Mesenchymal stem cell (in vitro differentiated cells and primary cell): ENCODE results near the gene SCPEP1.

Experiments
- DNase-seq: peaks from one replicate; pipeline ENCODE4 v3.0.0-alpha.2; 2013
- H2AFZ ChIP-seq: one replicate; pipeline ENCODE4 v1.6.1; 2013; ENCODE audit warnings: low read depth, mild to moderate bottlenecking, control low read depth, inconsistent platforms, low read length, moderate library complexity
- H2AK5ac ChIP-seq: 2 replicates; pipeline ENCODE4 v1.6.1; 2013; ENCODE audit warnings: low read length, moderate library complexity, mild to moderate bottlenecking, inconsistent platforms; ENCODE audit not compliant: severe bottlenecking
- H2BK120ac ChIP-seq: one replicate; pipeline ENCODE4 v1.6.1; 2013; ENCODE audit warnings: low read depth, mild to moderate bottlenecking, inconsistent platforms, low read length, moderate library complexity
- H2BK12ac ChIP-seq, 2 experiments: one replicate each; pipeline ENCODE4 v1.6.1; 2013; ENCODE audit warnings: inconsistent platforms in 2 of 2, low read length in 2 of 2, mild to moderate bottlenecking in 2 of 2, moderate library complexity in 2 of 2, control low read depth in 1 of 2
- H2BK15ac ChIP-seq: one replicate; pipeline ENCODE4 v1.6.1; 2013; ENCODE audit warnings: mild to moderate bottlenecking, low read depth, inconsistent platforms; ENCODE audit not compliant: poor library complexity, severe bottlenecking
- H2BK5ac ChIP-seq: 2 replicates; pipeline ENCODE4 v1.6.1; 2013; ENCODE audit warnings: low read depth, mild to moderate bottlenecking, low read length, control low read depth, inconsistent platforms; ENCODE audit not compliant: poor library complexity, severe bottlenecking
- H3K14ac ChIP-seq, 2 experiments: one replicate each; pipeline ENCODE4 v1.6.1; 2013; ENCODE audit warnings: inconsistent platforms in 2 of 2, low read length in 2 of 2, control low read depth in 1 of 2, mild to moderate bottlenecking in 1 of 2, moderate library complexity in 1 of 2
- H3K18ac ChIP-seq, 2 experiments: one replicate each; pipeline ENCODE4 v1.6.1; 2013; ENCODE audit warnings: inconsistent platforms in 2 of 2, low read length in 2 of 2, control low read depth in 1 of 2, low read depth in 1 of 2, mild to moderate bottlenecking in 1 of 2
- H3K23ac ChIP-seq, 2 experiments: one replicate each; pipeline ENCODE4 v1.6.1; 2013; ENCODE audit warnings: inconsistent platforms in 2 of 2, low read length in 2 of 2, mild to moderate bottlenecking in 2 of 2, moderate library complexity in 2 of 2, control low read depth in 1 of 2
- H3K27ac ChIP-seq: 2 replicates; pipeline ENCODE4 v1.5.1; 2013; ENCODE audit warnings: mild to moderate bottlenecking, moderate library complexity, low read length, control low read depth, inconsistent platforms; ENCODE audit not compliant: poor library complexity, severe bottlenecking
- H3K27me3 ChIP-seq, 2 experiments: 2 replicates each; pipeline versions ENCODE4 v1.6.1 to v1.7.0; 2013; ENCODE audit warnings: low read length in 2 of 2, mild to moderate bottlenecking in 2 of 2, moderate library complexity in 2 of 2, control low read depth in 1 of 2, inconsistent platforms in 1 of 2; ENCODE audit not compliant: control insufficient read depth in 1 of 2, insufficient read depth in 1 of 2
- H3K36me3 ChIP-seq, 2 experiments: 2 replicates each; pipeline versions ENCODE4 v1.6.1 to v1.7.0; 2013; ENCODE audit warnings: low read length in 2 of 2, control low read depth in 1 of 2, inconsistent platforms in 1 of 2, low read depth in 1 of 2, mild to moderate bottlenecking in 1 of 2; ENCODE audit not compliant: insufficient read depth in 2 of 2, control insufficient read depth in 1 of 2
- H3K4ac ChIP-seq, 2 experiments: one replicate each; pipeline ENCODE4 v1.6.1; 2013; ENCODE audit warnings: inconsistent platforms in 2 of 2, low read length in 2 of 2, mild to moderate bottlenecking in 2 of 2, moderate library complexity in 2 of 2, control low read depth in 1 of 2, low read depth in 1 of 2
- H3K4me1 ChIP-seq: 2 replicates; pipeline ENCODE4 v1.6.1; 2013; ENCODE audit warnings: low read depth, low read length, control low read depth; ENCODE audit not compliant: control insufficient read depth, insufficient read depth
- H3K4me2 ChIP-seq: 2 replicates; pipeline ENCODE4 v1.6.1; 2013; ENCODE audit warnings: low read length, mild to moderate bottlenecking, inconsistent platforms; ENCODE audit not compliant: poor library complexity, severe bottlenecking
- H3K4me3 ChIP-seq, 2 experiments: 2 replicates each; pipeline versions ENCODE4 v1.5.1 to v1.7.0; 2013; ENCODE audit warnings: low read length in 2 of 2, mild to moderate bottlenecking in 2 of 2, control low read depth in 1 of 2, low read depth in 1 of 2; ENCODE audit not compliant: insufficient read depth in 1 of 2
- H3K79me1 ChIP-seq: replicated peaks from 2 replicates; pipeline ENCODE4 v1.6.1; 2013; ENCODE audit warnings: mild to moderate bottlenecking, control low read depth, low read length, inconsistent platforms; ENCODE audit not compliant: poor library complexity, severe bottlenecking
- H3K9ac ChIP-seq: 2 replicates; pipeline ENCODE4 v1.7.0; 2013; ENCODE audit warnings: mild to moderate bottlenecking, low read length, moderate library complexity
- H3K9me3 ChIP-seq: 2 replicates; pipeline ENCODE4 v1.7.0; 2013; ENCODE audit warnings: mild to moderate bottlenecking, low read length; ENCODE audit not compliant: control insufficient read depth
- H4K8ac ChIP-seq: one replicate; pipeline ENCODE4 v1.6.1; 2013; ENCODE audit warnings: inconsistent platforms, mild to moderate bottlenecking, low read length, moderate library complexity
- H4K91ac ChIP-seq: one replicate; pipeline ENCODE4 v1.6.1; 2013; ENCODE audit warnings: mild to moderate bottlenecking, low read length, inconsistent platforms
- WGBS: methylation state at CpG from one replicate; pipeline ENCODE4 v1.1.7; 2013; ENCODE audit warnings: mixed read lengths; 5-methylcytosine and 5-hydroxymethylcytosine counted together

SCPEP1 gene

GRCh38 chr17:57051886-57052361 is 74.0 kb downstream of the SCPEP1 start:
- Histone ChIP-seq H3K4me2 (no peak overlapping the region), H3K23ac (no peak overlapping the region), H3K79me1 (no peaks in the 10 kb centered on the region), H3K9me3 (no peaks in the 10 kb centered on the region), H3K9ac (no peak overlapping the region), H2BK12ac (no peak overlapping the region), H3K4me3 (no peak overlapping the region), H3K27me3 (peaks cover 5 to 35% of the 10 kb centered on the region in 2 experiments), H4K91ac (no peak overlapping the region), H2BK5ac (no peak overlapping the region), H3K27ac (no peak overlapping the region), H3K14ac (no peak overlapping the region), H3K4ac (no peak overlapping the region), H2BK120ac (no peak overlapping the region), H2AK5ac (no peak overlapping the region), H3K36me3 (no peaks in the 10 kb centered on the region), H3K18ac (no peak overlapping the region), H4K8ac (no peak overlapping the region), H2BK15ac (no peak overlapping the region), H2AFZ (no peak overlapping the region), H3K4me1 (no peaks in the 10 kb centered on the region)
- 73% methylated on average over 5 of the region's 5 CpGs for WGBS
- DNase-seq = no peak
